ENCODE data around the gene ACP5. TPM values are rescaled to one million over a fixed set of nuclear protein-coding genes. Genes with fewer than 3 reads are reported as not detected.
A peak's percentile ranks its signal among the peaks of the same experiment; 100 is the strongest.

Gene ACP5
- total RNA-seq, 3 donors from 2014 or later (not counting 1 experiment from before 2014, with no cell fraction given): 14.9 to 20.3 (median 18.8) TPM

GRCh38 chr19:11556634-11557420, 20.6 kb downstream of the ACP5 start:
- DNase-seq (no peak), ATAC-seq (no peak)
- Mint-ChIP-seq H3K4me1 (peaks cover 28 to 43% of the 10 kb centered on the region in 2 donors), H3K36me3 (no peaks in the 10 kb centered on the region), H3K9me3 (no peaks in the 10 kb centered on the region), H3K27me3 (ENCODE audit: low read depth in 2 of 2) (no peaks in the 10 kb centered on the region), H3K27ac (peak overlapping the region in 1 of 2 donors; percentile 76), H3K4me3 (peak overlapping the region; percentile 35)
- intact Hi-C loops (cut with micrococcal nuclease): no loop called here
- no peaks in the 10 kb centered on the region for H3K9me3 ChIP-seq (ENCODE audit: control insufficient read depth, insufficient read depth, low read length)
- TF ChIP-seq CTCF (IDR thresholded peaks at IDR 0.05): no peak
- no peak overlapping the region for H3K4me3 ChIP-seq (ENCODE audit: low read length)
- H3K4me1 ChIP-seq (ENCODE audit: control insufficient read depth, insufficient read depth, low read length): peaks cover 38% of the 10 kb centered on the region
- H3K27me3 ChIP-seq (ENCODE audit: control insufficient read depth, insufficient read depth, low read length): no peaks in the 10 kb centered on the region
- 88% methylated on average over 4 of the region's 4 CpGs for WGBS (ENCODE audit: insufficient coverage)
- H3K27ac ChIP-seq (ENCODE audit: low read length): no peak overlapping the region
- peaks cover 23% of the 10 kb centered on the region for H3K36me3 ChIP-seq (ENCODE audit: control insufficient read depth, insufficient read depth, low read length)

- H3K4me3 Mint-ChIP-seq: peak overlapping the region; percentile 55
- no peaks in the 10 kb centered on the region for H3K27me3 Mint-ChIP-seq (ENCODE audit: low read depth in 2 of 2)
- H3K4me1 Mint-ChIP-seq: peaks cover 25 to 37% of the 10 kb centered on the region in 2 donors
- peak overlapping the region in 1 of 2 donors; percentile 4 for H3K27ac Mint-ChIP-seq
- peaks cover 36% of the 10 kb centered on the region for H3K4me1 ChIP-seq (ENCODE audit: control insufficient read depth, insufficient read depth, low read length)
- no peak for TF ChIP-seq CTCF (IDR thresholded peaks at IDR 0.05)
- H3K36me3 ChIP-seq (ENCODE audit: control insufficient read depth, insufficient read depth, low read length): peaks cover 23% of the 10 kb centered on the region
- H3K27ac ChIP-seq (ENCODE audit: low read length): no peak overlapping the region
- ATAC-seq (no peak), DNase-seq (no peak)
- 95% methylated on average over 6 of the region's 6 CpGs for WGBS (ENCODE audit: insufficient coverage)
- H3K4me3 ChIP-seq (ENCODE audit: low read length): no peak overlapping the region
- H3K36me3 Mint-ChIP-seq: no peaks in the 10 kb centered on the region
- intact Hi-C loops (cut with micrococcal nuclease): no loop called here
- no peaks in the 10 kb centered on the region for H3K9me3 Mint-ChIP-seq
- no peaks in the 10 kb centered on the region for H3K27me3 ChIP-seq (ENCODE audit: control insufficient read depth, insufficient read depth, low read length)
- H3K9me3 ChIP-seq (ENCODE audit: control insufficient read depth, insufficient read depth, low read length): no peaks in the 10 kb centered on the region
These were observed 22.2 kb downstream of the ACP5 start for GRCh38 chr19:11555246-11555645.

- DNase-seq: no peak
- TF ChIP-seq CTCF (IDR thresholded peaks at IDR 0.05): no peak
- Histone ChIP-seq H3K27ac (ENCODE audit: low read length) (peak overlapping the region; percentile 24), H3K27me3 (ENCODE audit: control insufficient read depth, insufficient read depth, low read length) (no peaks in the 10 kb centered on the region), H3K9me3 (ENCODE audit: control insufficient read depth, insufficient read depth, low read length) (no peaks in the 10 kb centered on the region), H3K4me1 (ENCODE audit: control insufficient read depth, insufficient read depth, low read length) (peaks cover 27% of the 10 kb centered on the region), H3K4me3 (ENCODE audit: low read length) (no peak overlapping the region), H3K36me3 (ENCODE audit: control insufficient read depth, insufficient read depth, low read length) (peaks cover 23% of the 10 kb centered on the region)
- intact Hi-C loops (cut with micrococcal nuclease): no loop called here
- Mint-ChIP-seq H3K27me3 (ENCODE audit: low read depth in 2 of 2) (no peaks in the 10 kb centered on the region), H3K9me3 (no peaks in the 10 kb centered on the region), H3K4me3 (no peak overlapping the region), H3K27ac (no peak overlapping the region), H3K4me1 (peaks cover 19 to 31% of the 10 kb centered on the region in 2 donors), H3K36me3 (no peaks in the 10 kb centered on the region)
- 55% methylated on average over 12 of the region's 12 CpGs for WGBS (ENCODE audit: insufficient coverage)
- no peak for ATAC-seq
These were observed 23.3 kb downstream of the ACP5 start for GRCh38 chr19:11554160-11554559.
